AG04450 (cell line): ENCODE results near the gene NCOA3. TPM values are rescaled to one million over a fixed set of nuclear protein-coding genes. Genes with fewer than 3 reads are reported as not detected.

Experiments
- CTCF ChIA-PET: fragments of 300-600, 350-600 bp; formaldehyde crosslinking; extraction: SDS; loops from one replicate; lab custom pipeline; 2022; ENCODE audit warnings: antibody characterized with exemption, inconsistent platforms; lab: Charles Lee
- POLR2A ChIA-PET: fragments of 350-600 bp; formaldehyde crosslinking; extraction: SDS; loops from one replicate; lab custom pipeline; 2021; ENCODE audit warnings: antibody characterized with exemption, inconsistent platforms; lab: Yijun Ruan, JAX
- DNase-seq: peaks from one replicate; pipeline ENCODE4 v3.0.0-alpha.2; 2011; ENCODE audit warnings: low read depth, low spot score
- H3K27ac ChIP-seq: one replicate; pipeline ENCODE4 v1.5.1; 2012; ENCODE audit warnings: low read depth, low read length, control low read depth
- H3K27me3 ChIP-seq: one replicate; pipeline ENCODE4 v1.6.0; 2012; ENCODE audit warnings: low read length; ENCODE audit not compliant: control insufficient read depth, insufficient read depth
- H3K4me3 ChIP-seq: 2 replicates; pipeline ENCODE4 v1.5.1; 2011; ENCODE audit warnings: mild to moderate bottlenecking, low read depth, low read length, control low read depth
- H3K9me3 ChIP-seq: 2 replicates; pipeline ENCODE4 v1.5.1; 2012; ENCODE audit warnings: low read length; ENCODE audit not compliant: control insufficient read depth, insufficient read depth
- polyA plus RNA-seq: library from polyadenylated mRNA; depleted of rRNA; stranded (reverse); fragments of >200 nt; gene quantifications from 2 replicates; pipeline ENCODE4 v1.2.3, GENCODE V29; 2011
- TF ChIP-seq, protein P1 (sequence below): IDR thresholded peaks from 2 replicates; pipeline ENCODE4 v1.5.1; 2011; ENCODE audit warnings: low read depth, low read length, control low read depth, inconsistent platforms

NCOA3 gene
- polyA plus RNA-seq, 1 experiment = 25.4 TPM

DNA sequence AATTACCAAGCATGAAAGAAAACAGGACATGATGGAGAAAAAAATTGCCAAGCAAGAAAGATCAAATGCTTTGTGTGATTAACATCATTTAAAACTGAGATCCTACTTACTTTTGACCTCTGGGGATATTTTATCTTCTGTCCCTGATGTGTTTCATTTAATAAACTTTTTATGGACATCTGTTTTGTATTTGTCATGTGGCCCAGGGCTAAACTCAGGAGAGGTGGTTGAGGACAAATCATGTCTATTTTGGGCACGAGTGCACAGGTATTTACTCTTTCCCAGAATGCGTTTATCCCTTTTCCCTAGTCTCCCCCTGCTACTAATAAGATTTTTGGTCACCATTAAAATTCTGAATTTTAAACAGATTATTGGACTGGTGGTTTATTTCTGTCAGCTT is 128.2 kb downstream of the NCOA3 start:
- Histone ChIP-seq H3K27ac (no peak overlapping the region), H3K4me3 (no peak overlapping the region), H3K9me3 (no peaks in the 10 kb centered on the region), H3K27me3 (no peaks in the 10 kb centered on the region)
- TF ChIP-seq, protein P1, sequence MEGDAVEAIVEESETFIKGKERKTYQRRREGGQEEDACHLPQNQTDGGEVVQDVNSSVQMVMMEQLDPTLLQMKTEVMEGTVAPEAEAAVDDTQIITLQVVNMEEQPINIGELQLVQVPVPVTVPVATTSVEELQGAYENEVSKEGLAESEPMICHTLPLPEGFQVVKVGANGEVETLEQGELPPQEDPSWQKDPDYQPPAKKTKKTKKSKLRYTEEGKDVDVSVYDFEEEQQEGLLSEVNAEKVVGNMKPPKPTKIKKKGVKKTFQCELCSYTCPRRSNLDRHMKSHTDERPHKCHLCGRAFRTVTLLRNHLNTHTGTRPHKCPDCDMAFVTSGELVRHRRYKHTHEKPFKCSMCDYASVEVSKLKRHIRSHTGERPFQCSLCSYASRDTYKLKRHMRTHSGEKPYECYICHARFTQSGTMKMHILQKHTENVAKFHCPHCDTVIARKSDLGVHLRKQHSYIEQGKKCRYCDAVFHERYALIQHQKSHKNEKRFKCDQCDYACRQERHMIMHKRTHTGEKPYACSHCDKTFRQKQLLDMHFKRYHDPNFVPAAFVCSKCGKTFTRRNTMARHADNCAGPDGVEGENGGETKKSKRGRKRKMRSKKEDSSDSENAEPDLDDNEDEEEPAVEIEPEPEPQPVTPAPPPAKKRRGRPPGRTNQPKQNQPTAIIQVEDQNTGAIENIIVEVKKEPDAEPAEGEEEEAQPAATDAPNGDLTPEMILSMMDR = no peak
- CTCF ChIA-PET = interaction anchor here (1.2 kb wide), 1 partner anchor 246 kb away, joined by 4 read pairs; no protein-coding TSS in a partner anchor
- POLR2A ChIA-PET = no interaction called here
- no peak for DNase-seq

DNA sequence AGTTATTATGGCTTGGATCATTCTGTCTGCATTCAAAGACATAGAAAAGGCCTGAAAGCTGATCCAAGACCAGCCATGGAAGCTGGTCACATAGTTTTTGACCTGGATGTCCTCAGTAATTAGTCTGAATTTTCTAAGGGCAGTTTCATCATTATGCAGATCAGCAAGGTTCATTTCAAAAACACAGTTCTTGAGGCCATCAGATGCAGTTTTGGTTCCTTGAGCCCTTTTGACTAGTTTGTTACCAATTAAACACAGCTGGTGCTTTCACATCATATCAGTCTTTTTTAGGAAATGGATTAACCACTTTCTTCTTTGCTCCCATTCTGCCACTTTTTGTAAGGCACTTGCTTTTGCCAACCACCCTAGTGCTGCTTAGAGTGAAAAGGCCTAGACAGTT is 129.4 kb downstream of the NCOA3 start:
- DNase-seq = no peak
- TF ChIP-seq, protein P1 = no peak
- Histone ChIP-seq H3K27me3 (no peaks in the 10 kb centered on the region), H3K4me3 (no peak overlapping the region), H3K27ac (no peak overlapping the region), H3K9me3 (no peaks in the 10 kb centered on the region)
- ChIA-PET POLR2A (no interaction called here), CTCF (no interaction called here)

DNA sequence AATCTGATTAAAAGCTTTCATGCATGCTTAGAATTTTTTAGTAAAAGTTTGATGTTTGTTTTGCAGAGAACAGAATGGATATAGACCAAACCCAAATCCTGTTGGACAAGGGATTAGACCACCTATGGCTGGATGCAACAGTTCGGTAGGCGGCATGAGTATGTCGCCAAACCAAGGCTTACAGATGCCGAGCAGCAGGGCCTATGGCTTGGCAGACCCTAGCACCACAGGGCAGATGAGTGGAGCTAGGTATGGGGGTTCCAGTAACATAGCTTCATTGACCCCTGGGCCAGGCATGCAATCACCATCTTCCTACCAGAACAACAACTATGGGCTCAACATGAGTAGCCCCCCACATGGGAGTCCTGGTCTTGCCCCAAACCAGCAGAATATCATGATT is 133.6 kb downstream of the NCOA3 start:
- TF ChIP-seq, protein P1 = no peak
- CTCF ChIA-PET = interaction anchor here (1.0 kb wide), 3 partner anchors 14 to 29 kb away, joined by 3 to 4 read pairs (median 3); no protein-coding TSS in a partner anchor
- Histone ChIP-seq H3K4me3 (no peak overlapping the region), H3K27ac (no peak overlapping the region), H3K9me3 (no peaks in the 10 kb centered on the region), H3K27me3 (no peaks in the 10 kb centered on the region)
- DNase-seq = no peak
- POLR2A ChIA-PET = interaction anchor here (0.6 kb wide), 1 partner anchor 108 kb away, joined by 3 read pairs; no protein-coding TSS in a partner anchor

DNA sequence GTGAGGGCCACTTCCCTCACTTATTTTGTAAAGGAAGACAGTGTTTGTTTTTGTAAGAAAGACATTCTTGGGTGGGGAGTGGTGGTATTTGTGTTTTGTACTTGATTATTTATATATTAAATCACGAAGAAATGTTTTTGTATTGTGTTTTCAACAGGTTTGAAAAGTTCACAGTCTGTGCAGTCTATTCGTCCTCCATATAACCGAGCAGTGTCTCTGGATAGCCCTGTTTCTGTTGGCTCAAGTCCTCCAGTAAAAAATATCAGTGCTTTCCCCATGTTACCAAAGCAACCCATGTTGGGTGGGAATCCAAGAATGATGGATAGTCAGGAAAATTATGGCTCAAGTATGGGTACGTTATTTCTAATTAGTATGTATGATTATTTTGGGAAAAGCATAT is 137.2 kb downstream of the NCOA3 start:
- no peak for DNase-seq
- H3K9me3 ChIP-seq = no peaks in the 10 kb centered on the region
- no peak overlapping the region for H3K4me3 ChIP-seq
- CTCF ChIA-PET = no interaction called here
- TF ChIP-seq, protein P1 = no peak
- no peak overlapping the region for H3K27ac ChIP-seq
- H3K27me3 ChIP-seq = no peaks in the 10 kb centered on the region
- POLR2A ChIA-PET = no interaction called here

DNA sequence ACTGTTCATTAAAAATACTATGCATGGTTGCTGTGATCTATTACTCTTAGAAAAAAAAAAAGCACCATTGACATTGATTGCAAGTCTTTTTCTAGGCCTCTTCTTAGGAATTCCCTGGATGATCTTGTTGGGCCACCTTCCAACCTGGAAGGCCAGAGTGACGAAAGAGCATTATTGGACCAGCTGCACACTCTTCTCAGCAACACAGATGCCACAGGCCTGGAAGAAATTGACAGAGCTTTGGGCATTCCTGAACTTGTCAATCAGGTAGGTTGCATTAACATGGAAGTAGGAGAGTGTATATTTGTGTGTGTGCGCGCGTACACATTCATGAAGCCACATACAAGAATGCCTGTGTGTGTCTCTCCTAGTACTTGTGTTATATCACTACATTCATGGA is 140.4 kb downstream of the NCOA3 start:
- Histone ChIP-seq H3K27ac (no peak overlapping the region), H3K27me3 (no peaks in the 10 kb centered on the region), H3K4me3 (no peak overlapping the region), H3K9me3 (no peaks in the 10 kb centered on the region)
- ChIA-PET CTCF (interaction anchor here (0.7 to 1.7 kb wide), 2 partner anchors 22 to 258 kb away, joined by 3 to 6 read pairs; no protein-coding TSS in a partner anchor), POLR2A (no interaction called here)
- no peak for DNase-seq
- TF ChIP-seq, protein P1 = no peak
